ENCODE measurements around the gene CYP8B1.

The CYP8B1 gene

GRCh38 chr3:42853056-42853455, 22.6 kb downstream of the CYP8B1 start:
- no peak for DNase-seq (ENCODE audit: low spot score)

GRCh38 chr3:42852441-42852840, 23.2 kb downstream of the CYP8B1 start:
- peak; percentile 30 for DNase-seq (ENCODE audit: low spot score)

- no peak for DNase-seq (ENCODE audit: low spot score)
Measured at GRCh38 chr3:42851228-42851834, 24.3 kb downstream of the CYP8B1 start.

GRCh38 chr3:42850263-42850662, 25.4 kb downstream of the CYP8B1 start:
- no peak for DNase-seq (ENCODE audit: low spot score)

GRCh38 chr3:42849017-42849416, 26.7 kb downstream of the CYP8B1 start:
- DNase-seq (ENCODE audit: low spot score), result no peak

DNA sequence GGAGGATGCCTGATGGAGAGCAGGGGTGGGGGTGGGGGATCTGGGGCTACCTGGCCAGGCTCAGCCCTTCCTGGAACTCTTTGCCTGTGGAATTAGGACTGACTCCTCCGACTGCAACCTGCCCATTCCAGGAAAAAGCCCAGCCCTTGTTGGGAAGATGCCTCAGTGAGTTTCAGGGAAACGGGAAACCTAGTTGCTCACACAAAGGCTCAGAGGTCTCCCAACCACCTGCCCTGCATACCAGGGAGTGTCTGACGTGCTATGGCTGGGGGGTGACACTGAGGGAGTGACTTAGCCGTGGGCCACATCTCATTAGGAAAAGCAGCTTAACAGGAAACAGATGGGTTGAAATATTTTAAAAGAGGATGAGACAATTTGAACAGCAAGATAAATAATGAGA, 27.9 kb downstream of the CYP8B1 start:
- no peak for DNase-seq (ENCODE audit: low spot score)

DNA sequence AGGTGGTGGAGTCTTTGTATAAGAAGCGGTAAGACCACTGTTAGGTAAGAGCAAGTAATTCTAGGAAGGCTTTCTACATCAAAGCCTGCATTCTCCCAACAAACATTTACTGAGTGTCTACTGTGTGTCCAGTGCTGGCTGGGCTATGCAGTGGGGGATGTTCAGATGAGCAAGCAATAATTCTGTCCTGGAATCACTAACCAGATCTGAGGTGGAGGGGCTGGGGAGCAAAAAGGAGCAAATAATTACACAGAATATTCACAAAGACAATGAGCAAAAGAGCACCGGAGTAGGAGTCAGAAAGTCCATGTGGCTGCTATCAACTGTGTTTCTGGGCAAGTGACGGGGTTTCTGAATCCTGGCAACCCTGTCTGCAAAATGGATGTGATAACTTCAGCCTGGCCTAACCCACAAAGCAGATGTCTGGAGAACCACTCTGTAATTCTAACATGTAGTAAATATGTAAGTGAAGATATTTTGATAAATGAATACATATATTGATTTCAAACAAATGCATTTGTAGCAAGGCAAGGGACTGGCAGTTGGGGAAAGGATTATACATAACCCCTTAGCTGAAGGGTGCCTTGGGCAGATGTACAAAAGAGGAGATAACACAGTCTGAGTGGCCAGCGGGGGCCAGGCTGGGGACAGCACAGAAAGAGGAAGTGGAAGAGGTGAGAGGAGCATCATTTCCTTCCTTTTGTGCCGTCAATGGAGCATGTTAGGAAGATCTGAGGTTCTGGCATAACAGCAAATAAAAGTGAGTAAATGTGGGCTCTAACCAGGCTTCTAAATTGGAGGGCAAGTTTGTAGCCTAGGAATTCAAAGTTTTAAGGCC, 28.8 kb downstream of the CYP8B1 start:
- DNase-seq (ENCODE audit: low spot score), result no peak

GRCh38 chr3:42844815-42845214, 30.9 kb downstream of the CYP8B1 start:
- DNase-seq (ENCODE audit: low spot score), result no peak

GRCh38 chr3:42844412-42844713, 31.3 kb downstream of the CYP8B1 start:
- no peak for DNase-seq (ENCODE audit: low spot score)

GRCh38 chr3:42843713-42844411, 31.8 kb downstream of the CYP8B1 start:
- no peak for DNase-seq (ENCODE audit: low spot score)

GRCh38 chr3:42841332-42841731, 34.3 kb downstream of the CYP8B1 start:
- no peak for DNase-seq (ENCODE audit: low spot score)

DNA sequence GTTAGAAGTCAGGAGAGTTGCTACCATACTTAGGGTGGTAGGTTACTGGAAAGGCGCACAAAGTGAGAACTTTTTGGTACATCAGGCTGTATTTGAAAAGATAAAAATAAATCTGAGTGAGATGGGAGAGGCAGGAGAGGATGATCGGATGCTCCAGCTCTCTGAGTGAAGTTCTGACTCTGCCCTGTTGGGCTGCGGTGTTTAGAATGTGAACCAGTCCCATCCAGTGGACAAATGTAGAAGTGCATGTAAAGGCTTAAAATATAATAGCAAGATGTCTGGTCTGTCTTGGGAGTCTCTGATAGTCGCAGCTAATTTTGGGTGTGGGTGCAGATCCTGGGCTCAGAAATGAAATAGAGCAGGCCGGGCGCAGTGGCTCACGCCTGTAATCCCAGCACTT, 36.1 kb downstream of the CYP8B1 start:
- DNase-seq (ENCODE audit: low spot score), result peak; percentile 85

GRCh38 chr3:42838571-42838970, 37.1 kb downstream of the CYP8B1 start:
- no peak for DNase-seq (ENCODE audit: low spot score)

- DNase-seq (ENCODE audit: low spot score), result no peak
Measured at GRCh38 chr3:42836150-42837123, 39.2 kb downstream of the CYP8B1 start.

GRCh38 chr3:42831321-42831713, 44.4 kb downstream of the CYP8B1 start:
- peak; percentile 53 for DNase-seq (ENCODE audit: low spot score)

DNA sequence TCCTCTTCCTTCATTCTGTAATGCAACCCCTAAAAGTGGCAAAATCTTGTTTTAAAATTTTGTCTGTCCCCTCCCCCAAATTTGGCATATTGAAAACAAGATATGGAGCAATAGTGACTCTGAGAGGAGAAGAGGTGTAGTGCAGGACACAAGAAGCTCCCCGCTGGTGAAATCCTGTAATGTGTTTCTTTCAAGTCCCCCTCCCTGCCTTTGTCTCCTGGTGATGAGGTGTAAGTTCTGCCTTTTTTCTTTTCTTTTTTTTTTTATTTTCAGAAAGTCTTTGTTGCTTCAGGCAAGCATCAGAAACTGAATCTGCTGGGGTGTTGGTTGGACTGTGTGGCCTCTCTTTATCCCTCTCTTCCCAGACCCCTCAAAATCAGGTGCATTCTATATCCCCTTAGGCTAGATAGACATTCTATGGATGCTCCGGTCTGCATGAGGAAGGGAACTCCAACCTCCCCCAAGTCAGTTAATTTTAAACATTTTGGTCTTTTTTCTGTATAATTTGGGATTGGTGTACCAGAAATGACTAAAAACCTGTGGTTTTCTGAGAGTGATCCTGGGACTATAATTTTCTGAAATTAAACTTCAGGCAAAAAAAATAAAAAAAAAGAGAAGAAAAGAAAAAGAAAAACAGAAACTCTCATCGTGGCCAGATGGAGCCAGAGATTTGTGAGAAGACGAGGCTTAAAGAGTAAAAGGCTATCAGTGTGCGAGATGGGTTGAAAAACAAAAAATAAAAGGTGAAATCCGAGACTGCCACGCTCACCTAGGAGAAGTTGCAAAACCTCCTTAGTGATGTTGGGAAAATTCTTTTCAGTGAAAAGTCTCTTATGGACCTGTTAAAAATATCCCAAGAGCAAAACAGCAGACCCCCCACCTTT, 45.0 kb downstream of the CYP8B1 start:
- peak; percentile 24 for DNase-seq (ENCODE audit: low spot score)

DNA sequence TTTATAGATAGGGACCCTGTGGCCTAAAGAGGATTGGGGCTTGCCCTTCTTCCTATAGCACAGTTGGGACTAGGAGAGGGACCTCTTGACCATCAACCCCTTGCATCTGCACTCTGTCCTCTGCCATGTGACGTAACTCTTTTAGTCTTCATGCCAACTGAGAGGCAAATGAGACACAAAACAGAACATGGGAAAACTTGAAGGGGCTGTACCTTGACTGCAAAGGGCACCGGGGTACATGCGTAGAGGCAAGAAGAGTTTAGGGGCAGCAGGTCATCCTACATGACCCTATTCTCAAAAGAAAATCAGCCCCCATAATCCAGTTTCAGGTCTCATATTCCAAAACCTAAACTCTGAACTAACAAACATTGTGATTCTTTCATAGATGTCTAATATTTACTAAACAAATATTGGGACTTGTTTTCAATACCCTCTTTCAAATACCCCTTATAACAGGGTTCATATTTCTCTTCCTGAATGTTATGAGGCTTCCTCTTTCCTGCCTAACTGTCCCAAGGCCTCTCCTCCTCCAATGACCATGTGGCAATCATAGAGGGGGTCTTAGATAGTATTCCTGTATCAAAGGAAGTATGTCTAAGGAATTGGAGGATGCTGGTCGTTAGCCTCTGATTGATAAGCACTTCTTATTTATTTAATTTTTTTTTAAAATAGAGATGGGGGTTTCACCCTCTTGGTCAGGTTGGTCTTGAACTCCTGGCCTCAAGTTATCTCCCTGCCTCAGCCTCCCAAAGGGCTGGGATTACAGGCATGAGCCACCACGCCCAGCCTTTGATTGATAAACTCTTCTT, 45.8 kb downstream of the CYP8B1 start:
- DNase-seq (ENCODE audit: low spot score), result no peak

DNA sequence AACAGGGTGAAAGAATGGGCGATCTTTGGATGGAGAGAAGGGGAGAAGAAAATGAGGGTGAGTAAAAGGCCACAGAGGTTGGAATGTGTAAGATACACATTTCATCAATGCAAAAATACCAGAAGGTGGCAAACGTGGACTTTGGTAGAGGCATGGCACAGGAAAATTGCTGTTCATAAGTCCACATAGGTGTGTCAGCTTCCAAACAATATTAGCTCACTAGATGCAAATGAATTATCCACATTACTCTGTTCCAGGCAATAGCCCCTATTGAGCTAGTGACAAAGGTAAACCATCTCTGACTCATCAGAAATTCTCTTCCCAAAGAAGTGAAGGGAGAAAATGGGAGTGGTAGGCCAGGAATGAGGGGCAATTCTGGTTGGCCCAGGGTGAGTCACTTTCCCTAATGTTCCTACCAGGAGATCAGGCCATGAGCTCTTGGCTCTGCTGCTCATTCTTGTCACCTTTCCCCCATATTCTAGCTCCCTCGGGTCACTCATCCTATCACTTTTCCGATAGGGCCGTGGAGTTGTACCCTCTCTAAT, 46.5 kb downstream of the CYP8B1 start:
- DNase-seq (ENCODE audit: low spot score), result no peak

- no peak for DNase-seq (ENCODE audit: low spot score)
Measured at GRCh38 chr3:42827654-42828053, 48.0 kb downstream of the CYP8B1 start.

GRCh38 chr3:42827023-42827422, 48.7 kb downstream of the CYP8B1 start:
- no peak for DNase-seq (ENCODE audit: low spot score)

Measured in GM03348 (cell line).